Esophagus mucosa (tissue), 1 donor: ENCODE results near the gene GNAI1. TPM values are rescaled to one million over a fixed set of nuclear protein-coding genes. Genes with fewer than 3 reads are reported as not detected.

Experiments
- ATAC-seq: fragments of 200-7000 bp; cut with Tn5 transposase; one replicate; pipeline ENCODE4 v1.9.1; 2020
- total RNA-seq: library from RNA; stranded (reverse); gene quantifications from one replicate; pipeline ENCODE4 v1.2.4, GENCODE V29; 2023
- donor health status: DM: yes; HTN: yes; CAD: no.

Gene GNAI1
- total RNA-seq, 1 donor from 2014 or later: 31.5 TPM

- ATAC-seq: no peak
Observed at GRCh38 chr7:80257756-80258155, 123.1 kb downstream of the GNAI1 start.

GRCh38 chr7:80260606-80261005 lies 126.0 kb downstream of the GNAI1 start:
- no peak for ATAC-seq

- no peak for ATAC-seq
Observed at GRCh38 chr7:80263333-80263732, 128.7 kb downstream of the GNAI1 start.

- ATAC-seq: no peak
Observed at GRCh38 chr7:80263821-80264220, 129.2 kb downstream of the GNAI1 start.

GRCh38 chr7:80264769-80265495 lies 130.3 kb downstream of the GNAI1 start:
- ATAC-seq: no peak

- no peak for ATAC-seq
Observed at GRCh38 chr7:80272560-80273239, 138.1 kb downstream of the GNAI1 start.

- no peak for ATAC-seq
Observed at GRCh38 chr7:80273327-80273726, 138.7 kb downstream of the GNAI1 start.

- ATAC-seq: no peak
Observed at GRCh38 chr7:80275192-80275605, 140.6 kb downstream of the GNAI1 start.
